Breast epithelium (tissue), 3 donors: ENCODE results near the gene DAB2IP.

Source experiments
- CTCF ChIP-seq, 3 donors: fragments of 450-650 bp; IDR thresholded peaks; one replicate each; pipeline ENCODE4 v1.5.1; 2016 to 2017; ENCODE audit warnings: antibody characterized with exemption in 3 of 3, mild to moderate bottlenecking in 3 of 3, moderate library complexity in 3 of 3
- POLR2AphosphoS5 ChIP-seq, 3 donors: sonication (generic); formaldehyde crosslinking; IDR thresholded peaks; one replicate each; pipeline ENCODE4 v1.6.1; 2017; ENCODE audit warnings: antibody characterized with exemption in 3 of 3

- TF ChIP-seq CTCF (IDR thresholded peaks at IDR 0.05) (no peak), POLR2AphosphoS5 (IDR thresholded peaks at IDR 0.05) (no peak)
Observed at GRCh38 chr9:121742923-121743322, 91.5 kb downstream of the DAB2IP start.
